GDM1 (cell line): Measurements from ENCODE around the gene BPIFB4.
"Not testable (repeated sequence)": the region's sequence is repeated elsewhere in the genome, so short reads cannot be mapped to it uniquely, and the experiment has no call there.

ENCODE experiments used
- DNase-seq: peaks from one replicate; lab custom pipeline; 2025; lab: John Stamatoyannopoulos, UW

BPIFB4 gene

DNA sequence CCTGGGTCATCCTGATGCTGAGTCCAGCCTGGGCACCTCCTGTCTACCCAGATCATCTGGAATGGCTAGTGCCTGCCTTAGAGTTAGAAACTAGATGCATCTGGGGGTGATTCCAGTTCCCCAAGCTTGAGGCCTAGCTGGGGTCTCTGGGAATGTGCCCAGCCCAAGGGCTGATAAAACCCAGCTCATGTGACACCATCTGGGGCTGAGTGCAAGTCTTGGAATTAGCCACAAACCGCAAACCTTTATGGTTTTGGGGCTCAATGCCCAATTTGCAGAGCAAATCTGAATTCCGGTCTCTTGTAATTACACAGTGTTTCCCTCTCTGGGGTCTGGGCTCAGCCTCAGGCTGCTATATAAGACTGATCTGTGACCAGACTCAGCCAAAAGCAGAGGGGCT, at the start of gene BPIFB4:
Gene BPIFB4 (plus strand): TSS at position 385 of the 400 bp plus-strand sequence. CDS start 1,884 bp downstream, outside the sequence.
- no peak for DNase-seq

DNA sequence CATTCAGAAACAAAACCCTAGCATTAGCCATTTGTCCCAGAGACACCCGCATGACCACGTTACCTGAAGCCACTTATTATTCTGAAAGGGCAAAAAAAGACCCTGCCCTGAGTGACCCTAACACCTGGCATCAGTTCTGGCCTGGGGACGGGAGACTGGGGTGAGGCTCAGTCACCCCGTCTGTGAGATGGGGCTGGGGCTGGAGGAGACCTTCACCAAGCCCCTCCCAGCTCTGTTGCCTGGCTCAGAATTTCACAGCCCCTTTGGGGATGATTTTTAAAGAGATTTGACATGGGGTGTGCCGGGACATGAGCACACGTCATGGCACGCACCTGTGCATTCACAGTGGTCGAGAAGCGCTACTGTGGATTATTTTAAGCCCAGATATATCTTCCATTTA, 49.4 kb upstream of the BPIFB4 start:
- no peak for DNase-seq

DNA sequence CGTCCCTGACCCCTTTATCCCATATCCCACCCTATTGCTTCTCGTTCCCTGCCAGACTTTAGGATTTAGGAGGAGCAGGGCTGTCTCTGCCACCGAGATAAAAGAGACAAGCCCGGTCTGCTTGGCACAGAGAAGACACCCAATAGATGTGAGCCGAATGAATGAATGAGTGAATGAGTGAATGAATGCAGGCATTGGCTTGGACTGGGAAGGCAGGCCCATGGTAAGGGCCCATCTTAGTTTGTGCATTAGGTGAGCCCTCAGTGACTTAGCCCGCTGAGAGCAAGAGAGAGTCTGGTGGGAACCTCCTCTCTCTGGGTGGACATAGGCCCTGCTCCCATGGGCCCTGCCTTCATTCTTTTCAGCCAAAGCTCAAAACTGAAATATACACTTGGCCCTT, 48.9 kb upstream of the BPIFB4 start:
- DNase-seq: no peak

DNA sequence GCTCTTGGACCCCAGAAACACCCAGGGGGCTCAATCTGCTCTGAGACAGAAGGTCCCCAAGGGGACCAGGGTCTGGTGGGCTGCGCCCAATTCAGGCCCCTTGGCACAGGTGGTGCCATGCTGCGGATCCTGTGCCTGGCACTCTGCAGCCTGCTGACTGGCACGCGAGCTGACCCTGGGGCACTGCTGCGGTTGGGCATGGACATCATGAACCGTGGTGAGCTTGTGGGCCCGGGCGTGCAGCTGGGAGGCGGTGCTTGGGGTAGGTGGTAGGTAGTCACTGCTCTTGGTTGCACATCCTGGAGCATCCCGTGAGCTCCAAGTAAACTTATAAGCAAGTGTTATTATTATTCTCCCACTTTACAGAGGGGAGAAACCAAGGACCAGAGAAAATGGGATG, 47.9 kb upstream of the BPIFB4 start, which contains the start of gene BPIFB6:
Gene BPIFB6 (plus strand): TSS at position 118 of the 400 bp plus-strand sequence. CDS start 0 bp downstream, at position 118.
- no peak for DNase-seq

DNA sequence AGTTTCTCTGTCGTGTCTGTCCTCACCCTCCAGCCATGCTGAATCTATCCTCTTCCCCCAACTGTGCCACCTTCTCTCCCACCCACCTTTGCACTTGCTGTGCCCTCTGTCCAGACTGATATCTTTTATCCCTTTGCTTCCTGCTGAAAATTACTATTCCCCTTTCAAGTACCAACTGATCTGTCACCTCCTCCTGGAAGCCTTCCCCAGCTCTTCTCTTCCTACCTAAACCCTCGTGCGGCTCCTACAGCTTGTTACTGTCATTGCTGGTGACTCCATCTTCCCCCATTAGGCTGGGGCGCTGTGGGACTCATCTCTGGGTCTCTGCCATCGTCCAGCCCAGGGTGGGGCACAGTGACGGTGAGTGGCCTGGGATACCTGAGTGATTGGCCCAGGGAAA, 46.9 kb upstream of the BPIFB4 start:
- DNase-seq: no peak

DNA sequence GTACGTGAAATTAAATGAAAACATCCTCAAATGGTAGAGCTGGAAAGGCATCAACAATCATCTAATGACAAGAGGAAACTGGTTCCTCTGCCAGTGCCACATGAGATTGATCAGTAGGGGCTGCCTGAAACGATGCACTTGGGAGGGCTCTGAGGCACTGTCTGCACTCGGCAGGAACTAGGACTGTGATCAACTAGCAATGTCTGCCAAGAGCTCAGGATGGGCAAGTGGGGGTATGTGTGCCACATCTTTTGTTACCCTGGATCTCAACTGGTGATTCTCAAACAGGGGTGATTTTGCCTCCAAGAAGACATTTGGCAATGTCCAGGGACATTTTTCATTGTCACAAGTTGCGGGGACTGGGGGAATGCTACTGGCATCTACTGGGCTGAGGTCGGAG, 46.1 kb upstream of the BPIFB4 start:
- DNase-seq: no peak

DNA sequence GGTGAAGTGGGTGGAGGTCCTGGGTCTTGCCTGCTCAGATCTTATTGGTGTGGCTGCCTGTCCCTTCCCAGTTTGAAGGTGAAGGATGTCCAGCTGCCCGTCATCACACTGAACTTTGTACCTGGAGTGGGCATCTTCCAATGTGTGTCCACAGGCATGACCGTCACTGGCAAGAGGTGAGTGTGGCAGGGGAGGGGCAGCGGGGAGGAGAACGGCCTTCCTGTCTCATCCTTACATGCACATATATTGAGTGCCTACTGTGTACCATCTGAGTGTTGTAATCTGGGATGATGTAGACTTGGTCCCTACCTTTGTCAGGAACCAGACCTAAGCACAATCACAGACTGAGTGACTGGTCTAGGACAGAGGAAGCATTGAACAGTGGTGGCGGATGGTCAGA, 45.3 kb upstream of the BPIFB4 start:
- no peak for DNase-seq

DNA sequence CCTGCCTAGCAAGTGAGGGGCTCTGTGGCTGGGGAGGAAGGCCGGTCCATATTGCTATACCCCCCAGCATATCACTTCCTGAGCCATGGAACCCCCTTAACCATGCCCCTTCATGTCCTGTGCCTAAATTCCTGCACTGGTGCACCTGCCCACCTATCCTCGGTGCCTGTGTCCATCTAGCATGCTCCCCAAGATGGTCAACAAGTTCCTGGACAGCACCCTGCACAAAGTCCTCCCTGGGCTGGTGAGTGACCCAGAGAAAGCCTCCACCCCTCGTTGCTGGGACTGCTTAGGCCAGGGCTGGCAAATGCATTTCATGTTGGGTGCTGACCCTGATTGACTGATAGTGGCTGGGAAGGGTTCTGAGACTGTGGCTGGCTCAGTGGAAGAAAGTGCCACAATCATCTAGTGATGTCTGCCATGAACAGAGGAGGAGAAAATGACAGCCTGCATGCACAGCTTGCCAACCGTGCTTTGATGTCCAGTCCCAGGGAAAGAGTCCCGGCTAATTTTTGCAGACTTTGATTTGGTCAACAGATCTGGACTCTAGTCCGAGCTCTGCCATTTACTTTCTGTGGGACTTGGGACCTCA, 44.4 kb upstream of the BPIFB4 start:
- DNase-seq: no peak

DNA sequence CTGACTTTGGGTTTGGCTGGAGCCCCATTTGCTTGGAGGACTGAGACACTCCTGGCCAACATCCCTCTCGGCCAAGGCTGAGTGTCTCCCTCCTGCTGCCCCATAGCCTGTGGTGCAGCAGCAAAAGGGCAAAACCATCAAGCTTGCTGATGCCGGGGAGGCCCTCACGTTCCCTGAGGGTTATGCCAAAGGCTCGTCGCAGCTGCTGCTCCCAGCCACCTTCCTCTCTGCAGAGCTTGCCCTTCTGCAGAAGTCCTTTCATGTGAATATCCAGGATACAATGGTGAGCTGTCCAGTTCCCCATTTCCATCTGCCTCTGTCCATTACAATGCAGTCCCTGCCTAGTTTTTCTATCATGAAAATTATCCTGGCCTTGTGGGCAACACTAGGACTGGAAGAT, 42.0 kb upstream of the BPIFB4 start:
- DNase-seq: no peak

DNA sequence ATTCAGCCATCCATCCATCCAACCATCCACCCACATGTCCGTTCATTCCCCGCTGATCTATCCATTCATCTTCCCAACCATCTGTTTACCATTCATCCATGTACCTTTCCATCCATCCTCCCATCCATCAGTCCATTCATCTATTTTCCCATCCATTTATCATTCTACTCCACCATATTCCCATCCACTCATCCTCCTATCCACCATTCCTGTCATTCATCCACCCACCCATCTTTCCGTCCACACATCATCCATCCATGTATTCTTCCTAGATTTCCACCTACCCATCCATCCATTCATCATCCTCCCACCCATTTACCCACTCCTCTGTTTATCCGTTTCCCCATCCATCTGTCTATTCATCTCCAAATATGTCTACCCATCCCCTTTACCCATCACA, 41.2 kb upstream of the BPIFB4 start:
- DNase-seq: no peak

DNA sequence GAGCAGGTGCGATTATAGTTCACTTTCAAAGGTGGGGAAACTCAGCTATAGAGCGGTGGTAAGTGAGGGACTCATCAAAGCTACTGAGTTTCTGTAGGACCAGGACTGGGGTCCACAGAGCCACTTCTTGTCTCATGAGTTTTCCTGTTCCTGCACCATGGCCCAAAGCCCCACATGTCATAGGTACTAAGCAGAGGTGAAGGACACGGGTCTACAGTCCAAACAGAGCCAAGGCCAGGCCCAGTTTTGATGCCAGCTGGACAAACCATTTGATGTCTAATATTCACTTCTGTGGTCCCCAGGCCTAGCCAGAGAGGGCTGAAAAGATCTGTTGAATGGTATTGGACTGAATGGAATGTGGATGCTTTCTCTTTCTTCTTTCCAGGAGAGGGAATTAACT, 37.0 kb upstream of the BPIFB4 start:
- no peak for DNase-seq

DNA sequence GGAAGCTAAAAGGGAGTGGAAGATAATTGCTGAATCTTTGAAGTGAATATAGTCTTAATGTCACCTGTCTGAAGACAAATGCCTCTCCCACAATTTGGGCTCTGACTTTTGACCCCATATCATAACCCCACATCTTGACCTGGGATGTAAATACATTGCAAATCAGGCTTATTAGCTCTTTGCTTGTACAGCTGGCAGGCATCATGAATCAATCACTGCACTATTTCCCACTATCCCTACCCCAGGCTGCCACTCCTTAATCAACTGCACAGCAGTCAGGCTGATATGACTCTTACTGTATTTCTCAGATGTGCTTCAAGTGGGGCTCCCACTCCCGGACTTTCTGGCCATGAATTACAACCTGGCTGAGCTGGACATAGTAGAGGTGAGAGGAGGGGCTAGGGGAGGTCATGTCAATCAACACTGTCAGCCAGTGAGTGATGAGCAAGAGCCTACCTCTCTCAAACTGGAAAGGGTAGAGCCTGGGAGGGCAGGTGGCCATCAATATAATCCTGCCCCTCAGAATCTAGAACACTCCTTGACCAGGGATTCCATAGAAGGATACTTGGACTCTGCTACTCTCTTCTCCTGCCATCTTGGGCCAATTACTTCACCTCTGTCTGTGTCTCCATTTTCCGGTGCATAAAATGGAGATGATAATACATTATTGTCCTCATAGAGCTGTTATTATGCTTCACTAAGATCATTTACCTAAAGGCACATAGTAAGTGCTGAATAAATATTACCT, 36.3 kb upstream of the BPIFB4 start:
- no peak for DNase-seq

DNA sequence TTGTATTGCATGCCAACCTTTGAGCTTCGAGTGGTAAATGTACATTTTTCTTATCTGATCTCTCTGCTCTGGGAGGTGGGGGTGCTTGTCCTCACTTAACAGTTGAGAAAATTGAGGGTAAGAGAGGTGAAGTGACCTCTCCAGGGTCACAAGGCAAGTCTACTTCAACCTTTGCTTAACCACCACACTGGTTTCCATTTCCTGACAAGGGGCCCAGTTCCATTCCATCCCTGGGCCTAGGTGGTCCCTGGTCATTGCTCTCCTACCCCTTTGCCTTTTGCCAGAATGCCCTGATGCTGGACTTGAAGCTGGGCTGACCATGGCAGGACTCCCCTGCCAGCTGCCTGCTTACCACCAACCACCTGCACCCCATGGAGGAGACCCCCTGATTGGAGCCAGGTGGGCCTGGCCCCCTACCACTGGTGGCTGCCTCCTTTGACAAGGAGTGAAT, 35.7 kb upstream of the BPIFB4 start:
- DNase-seq: no peak

DNA sequence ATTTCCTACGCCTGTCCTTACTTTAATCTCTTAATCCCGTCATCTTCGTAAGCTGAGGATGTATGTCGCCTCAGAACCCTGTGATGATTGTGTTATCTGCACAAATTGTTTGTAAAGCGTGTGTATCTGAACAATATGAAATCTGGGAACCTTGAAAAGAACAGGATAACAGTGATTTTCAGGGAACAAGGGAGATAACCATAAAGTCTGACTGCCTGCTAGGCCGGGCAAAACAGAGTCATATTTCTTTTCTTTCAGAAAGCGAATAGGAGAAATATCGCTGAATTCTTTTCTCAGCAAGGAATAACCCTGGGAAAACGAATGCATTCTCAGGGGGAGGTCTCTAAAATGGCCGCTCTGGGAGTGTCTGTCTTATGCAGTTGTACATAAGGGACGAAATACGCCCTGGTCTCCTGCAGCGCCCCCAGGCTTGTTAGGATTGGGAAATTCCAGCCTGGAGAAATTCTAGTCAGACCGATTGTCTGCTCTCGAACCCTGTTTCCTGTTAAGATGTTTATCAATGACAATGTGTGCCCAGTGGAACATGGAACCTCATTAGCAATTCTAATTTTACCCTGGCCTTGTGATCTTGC, 34.2 kb upstream of the BPIFB4 start:
- not testable (repeated sequence) for DNase-seq

DNA sequence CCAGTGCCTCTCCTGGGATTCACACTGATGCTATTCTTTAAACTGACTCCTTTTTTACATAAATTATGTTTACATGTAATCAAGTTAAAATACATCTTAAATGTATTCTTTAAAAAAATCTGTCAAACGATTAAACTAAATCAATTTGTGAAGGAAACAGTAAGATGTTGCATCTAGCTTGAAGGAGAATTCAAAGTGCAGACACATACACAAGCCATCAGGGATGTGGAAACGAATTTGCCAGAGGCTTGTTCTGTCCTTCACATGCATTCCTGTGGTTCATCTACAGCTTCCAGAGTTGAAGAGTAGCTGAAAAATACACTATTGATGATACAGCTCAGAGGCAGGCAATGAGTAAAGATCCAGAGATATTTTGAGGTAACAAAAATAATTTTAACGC, 33.0 kb upstream of the BPIFB4 start:
- no peak for DNase-seq

DNA sequence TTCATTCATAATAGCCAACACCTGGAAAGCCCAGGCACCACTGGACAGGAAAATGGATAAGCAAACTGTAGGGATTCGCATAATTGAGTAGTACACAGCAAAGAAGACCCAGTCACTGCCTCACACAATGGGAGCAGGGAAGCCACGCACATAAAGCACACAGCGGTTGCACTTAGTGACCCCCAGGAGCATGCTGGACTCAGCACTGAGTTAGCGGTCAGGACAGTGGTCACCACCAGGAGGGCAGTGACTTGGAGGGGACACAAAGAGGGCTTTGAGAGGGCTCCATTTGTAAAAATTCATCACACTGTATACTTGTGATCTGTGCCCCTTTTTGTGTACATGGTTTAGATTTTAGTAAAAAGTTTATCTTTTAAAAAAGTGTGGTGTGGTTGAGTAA, 28.1 kb upstream of the BPIFB4 start:
- no peak for DNase-seq

DNA sequence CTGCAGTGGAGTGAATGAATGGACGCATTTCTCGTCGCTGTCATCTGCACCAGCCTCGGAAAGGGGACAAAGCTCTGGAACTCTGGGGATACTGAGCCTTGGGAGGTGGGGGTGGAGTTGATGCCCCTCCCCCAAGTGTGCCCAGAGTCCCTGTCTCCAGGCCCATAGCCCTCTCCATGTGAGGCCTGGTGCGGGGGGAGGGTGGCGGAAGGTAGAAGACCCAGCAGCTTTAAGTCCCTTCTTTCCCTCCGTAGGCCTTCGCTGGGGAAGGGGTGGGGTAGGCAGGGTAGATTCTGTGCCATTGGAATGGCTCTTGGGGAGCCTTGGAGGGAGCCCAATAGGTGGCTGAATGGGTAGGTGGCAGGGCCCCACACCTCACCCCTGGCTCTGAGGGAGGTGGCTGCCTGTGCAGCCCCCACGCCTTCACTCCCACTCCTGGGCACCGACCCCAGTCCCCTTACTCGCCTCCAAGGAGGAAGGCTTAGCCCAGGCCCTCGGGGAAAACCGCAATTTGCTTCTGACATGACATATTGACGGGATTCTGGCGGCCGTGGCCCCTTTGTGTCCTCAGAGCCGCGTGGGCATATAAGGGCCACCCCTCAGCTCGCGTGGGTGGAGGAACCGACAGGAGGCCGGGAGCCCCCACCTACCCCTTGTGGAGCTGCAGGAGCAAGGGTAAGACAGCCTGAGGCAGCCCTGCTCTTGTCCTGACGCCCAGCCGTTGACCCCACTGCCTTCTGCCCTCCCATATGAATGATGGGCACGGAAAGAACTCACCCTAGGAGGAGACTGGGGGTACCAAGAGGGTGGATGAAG, 25.9 kb upstream of the BPIFB4 start, which contains the start of gene BPIFB3:
Gene BPIFB3 (plus strand): TSS at position 613 of the 816 bp plus-strand sequence. CDS start 1,533 bp downstream, outside the sequence.
- DNase-seq: no peak

DNA sequence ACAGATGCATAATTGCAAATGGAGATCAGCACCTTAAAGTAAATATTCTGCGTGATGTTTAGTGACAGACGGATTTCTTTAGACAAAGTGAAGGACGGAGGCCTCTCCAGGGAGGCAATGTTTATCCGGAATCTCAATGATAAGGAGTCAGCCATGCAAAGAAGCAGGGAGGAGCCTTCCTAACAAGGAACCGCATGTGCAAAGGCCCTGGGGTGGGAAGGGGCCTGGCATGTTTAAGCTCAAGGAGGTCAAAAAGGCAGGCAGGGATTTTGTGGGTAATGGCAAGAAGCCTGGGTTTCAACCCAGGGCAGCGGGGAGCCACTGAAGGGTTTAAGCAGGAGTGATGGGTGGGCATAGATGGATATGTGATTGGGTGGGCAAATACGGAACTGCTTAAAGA, 25.1 kb upstream of the BPIFB4 start:
- DNase-seq: no peak

DNA sequence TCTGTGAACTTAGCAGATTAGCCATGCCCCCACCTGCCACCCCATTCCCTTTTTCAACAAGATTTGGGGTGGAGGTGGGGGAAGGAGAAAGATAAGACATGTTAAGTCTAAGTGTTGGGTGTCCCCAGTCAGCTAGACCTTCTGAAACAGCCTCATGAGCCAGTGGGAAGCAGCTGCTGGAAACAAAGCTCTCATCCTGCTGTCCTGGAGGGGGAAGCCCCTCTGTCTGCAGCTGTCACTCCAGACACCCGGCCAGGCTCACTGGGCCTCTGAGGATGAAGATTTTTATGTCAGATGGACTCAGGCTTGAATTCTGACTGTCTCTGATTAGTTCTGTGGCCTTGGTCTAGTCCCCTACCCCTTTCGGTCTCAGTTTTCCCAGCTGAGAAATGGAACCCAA, 24.7 kb upstream of the BPIFB4 start:
- no peak for DNase-seq

DNA sequence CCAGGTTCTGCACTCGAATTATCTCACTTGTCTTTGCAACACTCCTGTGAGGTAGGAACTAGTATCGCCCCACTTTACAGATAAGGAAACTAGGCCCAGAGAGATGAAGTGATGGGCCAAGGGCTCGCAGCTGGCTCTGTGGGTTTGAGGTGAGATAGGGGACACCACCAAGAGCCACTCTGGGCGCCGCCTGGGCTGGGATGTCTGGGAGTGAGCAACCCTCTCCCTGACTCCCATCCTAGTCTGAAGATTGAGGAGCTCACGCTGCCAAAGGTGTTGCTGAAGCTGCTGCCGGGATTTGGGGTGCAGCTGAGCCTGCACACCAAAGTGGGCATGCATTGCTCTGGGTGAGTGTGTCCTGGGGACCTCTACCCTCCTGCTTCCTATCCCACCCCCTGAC, 20.3 kb upstream of the BPIFB4 start:
- no peak for DNase-seq

DNA sequence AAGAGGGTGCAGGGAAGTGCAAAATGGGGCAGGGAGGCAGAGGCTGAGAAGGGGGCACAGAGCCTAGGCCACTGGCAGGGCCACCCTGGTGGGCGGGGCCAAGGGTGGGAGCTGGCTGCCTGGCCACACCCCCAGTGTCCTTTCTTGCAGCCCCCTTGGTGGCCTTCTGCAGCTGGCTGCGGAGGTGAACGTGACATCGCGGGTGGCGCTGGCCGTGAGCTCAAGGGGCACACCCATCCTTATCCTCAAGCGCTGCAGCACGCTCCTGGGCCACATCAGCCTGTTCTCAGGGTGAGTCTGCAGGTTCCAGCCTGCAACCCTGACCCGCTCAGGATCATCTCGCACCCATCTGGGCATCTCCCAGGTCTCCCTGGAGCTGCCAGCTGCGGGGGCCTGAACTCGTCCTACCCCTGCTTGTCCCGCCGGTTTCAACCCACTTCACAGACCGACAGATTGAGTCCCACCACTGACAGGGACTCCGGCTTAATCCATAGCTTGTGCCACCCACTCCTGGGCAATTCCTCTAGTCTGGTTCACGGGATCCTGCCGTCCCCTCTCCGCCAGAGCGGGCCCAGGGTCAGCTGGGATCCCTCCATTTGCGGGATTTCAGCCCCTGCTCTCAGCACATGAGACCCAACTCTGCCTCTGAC, 19.6 kb upstream of the BPIFB4 start:
- DNase-seq: no peak

DNA sequence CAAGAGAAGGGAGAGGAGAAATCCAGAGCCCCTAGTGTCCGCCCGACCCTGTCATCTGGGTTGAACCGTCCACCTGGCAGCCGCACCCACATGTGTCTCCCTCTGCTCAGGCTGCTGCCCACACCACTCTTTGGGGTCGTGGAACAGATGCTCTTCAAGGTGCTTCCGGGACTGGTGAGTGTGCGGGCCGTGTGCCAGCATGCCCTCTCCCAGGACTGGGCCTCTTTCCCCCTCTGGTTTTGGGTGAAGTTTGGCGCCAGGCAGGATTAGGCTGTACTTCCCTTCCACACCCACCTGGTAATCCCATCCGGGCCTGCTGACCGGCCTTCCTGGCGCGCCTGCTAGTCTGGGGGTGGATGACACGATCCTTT, 17.8 kb upstream of the BPIFB4 start:
- no peak for DNase-seq
